Aorta (tissue), 5 donors: ENCODE data around the gene ZBTB25. TPM values are rescaled to one million over a fixed set of nuclear protein-coding genes. Genes with fewer than 3 reads are reported as not detected.

Experiments used
- ATAC-seq: fragments of 200-7000 bp; cut with Tn5 transposase; one replicate; pipeline ENCODE4 v1.9.1; 2022; ENCODE audit warnings: moderate library complexity; ENCODE audit not compliant: low FRiP score
- DNase-seq, 2 donors: peaks; one replicate each; pipeline ENCODE4 v3.0.0-alpha.2; 2020
- H3K27ac ChIP-seq, 2 donors: one replicate each; pipeline ENCODE4 v1.5.1; 2013; ENCODE audit warnings: low read length in 2 of 2, mild to moderate bottlenecking in 2 of 2, moderate library complexity in 2 of 2, control low read depth in 1 of 2, inconsistent platforms in 1 of 2, low read depth in 1 of 2
- H3K27me3 ChIP-seq, 2 donors: one replicate each; pipeline ENCODE4 v1.6.1; 2013; ENCODE audit warnings: control low read depth in 1 of 2, low read length in 1 of 2, mild to moderate bottlenecking in 1 of 2, moderate library complexity in 1 of 2; ENCODE audit not compliant: insufficient read depth in 2 of 2, control insufficient read depth in 1 of 2
- H3K36me3 ChIP-seq, 2 donors: one replicate each; pipeline ENCODE4 v1.6.1; 2013; ENCODE audit warnings: control low read depth in 1 of 2, low read length in 1 of 2, mild to moderate bottlenecking in 1 of 2; ENCODE audit not compliant: insufficient read depth in 2 of 2, control insufficient read depth in 1 of 2
- H3K4me1 ChIP-seq, 2 donors: one replicate each; pipeline ENCODE4 v1.6.1; 2013; ENCODE audit warnings: low read length in 2 of 2, control low read depth in 1 of 2, mild to moderate bottlenecking in 1 of 2, moderate library complexity in 1 of 2; ENCODE audit not compliant: insufficient read depth in 2 of 2, control insufficient read depth in 1 of 2
- H3K4me3 ChIP-seq, 2 donors: one replicate each; pipeline ENCODE4 v1.5.1; 2013; ENCODE audit warnings: low read length in 2 of 2, control low read depth in 1 of 2, mild to moderate bottlenecking in 1 of 2
- H3K9me3 ChIP-seq: one replicate; pipeline ENCODE4 v1.6.1; 2013; ENCODE audit warnings: mild to moderate bottlenecking, low read length; ENCODE audit not compliant: control insufficient read depth
- WGBS, 2 donors: extraction: QIAGEN DNeasy Blood & Tissue Kit; methylation state at CpG; one replicate each; pipeline ENCODE4 v1.1.7; 2013; 5-methylcytosine and 5-hydroxymethylcytosine counted together
- intact Hi-C, 2 donors: fragments of 100-400 bp; cut with DNase I; formaldehyde crosslinking; loops; one replicate each; pipeline versions ENCODE4 v1.14.2 to v1.15.0; 2022
- polyA plus RNA-seq, 2 donors: library from polyadenylated mRNA; stranded (reverse); fragments of 200-250 nt; gene quantifications; one replicate each; pipeline ENCODE4 v1.2.3, GENCODE V29; 2013
- total RNA-seq, 2 donors: library from RNA; stranded (reverse); fragmentation: NEBNext Ultra II Directional; extraction: Animal tissue kit (Norgen Biotek cat#: 25700); gene quantifications; one replicate each; pipeline ENCODE4 v1.2.1, GENCODE V29; 2021
- donor health status: healthy with polysubstance abuse.
- donor health status: Bipolar disorder and iron deficiency.
- donor health status: DM: no; HTN: no; CAD: no.
- donor health status: DM: no; HTN: no; CAD: no.
- donor health status: DM: yes; HTN: yes; CAD: no.

The ZBTB25 gene
- total and polyA plus RNA-seq, 4 donors = 0.38 to 25.4 (median 12.2) TPM

DNA sequence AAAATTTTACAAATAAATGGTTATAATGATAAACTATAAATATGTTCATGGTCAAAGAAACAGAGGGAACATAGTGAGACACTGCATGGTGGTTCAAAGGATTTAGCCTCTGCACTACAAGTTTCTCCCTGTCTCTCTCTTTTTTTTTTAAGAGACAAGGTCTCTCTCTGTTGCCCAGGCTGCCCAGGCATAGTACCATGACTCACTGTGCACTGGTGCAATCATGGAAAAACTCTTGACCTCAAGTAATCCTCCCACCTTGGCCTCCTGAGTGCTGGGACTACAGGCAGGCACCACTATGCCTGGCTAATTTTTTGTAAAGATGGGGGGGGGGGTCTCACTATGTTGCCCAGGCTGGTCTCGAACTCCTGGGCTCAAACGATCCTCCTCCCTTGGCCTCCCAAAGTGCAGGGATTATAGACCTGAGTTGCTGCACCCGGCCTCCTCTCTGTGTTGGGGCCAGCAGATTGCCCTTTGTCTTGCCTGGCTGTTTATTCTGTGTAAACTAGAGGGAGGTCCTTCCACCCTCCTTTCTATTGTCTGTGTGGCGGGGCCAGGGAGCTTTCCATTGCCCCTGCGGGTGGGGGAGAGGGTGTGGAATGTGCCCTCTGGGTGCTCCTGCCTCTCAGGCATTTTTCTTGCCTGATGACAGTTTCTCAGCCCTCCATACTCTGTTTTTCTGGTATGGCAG lies 93.4 kb downstream of the ZBTB25 start:
- intact Hi-C loops = no loop called here
- Histone ChIP-seq H3K27me3 (no peaks in the 10 kb centered on the region), H3K27ac (peak overlapping the region in 1 of 2 donors; percentile 76), H3K9me3 (no peaks in the 10 kb centered on the region), H3K4me3 (no peak overlapping the region), H3K4me1 (no peaks in the 10 kb centered on the region), H3K36me3 (no peaks in the 10 kb centered on the region)
- DNase-seq = no peak
- 90 to 92% methylated on average over 5 of the region's 5 CpGs for WGBS, 2 donors
- no peak for ATAC-seq

DNA sequence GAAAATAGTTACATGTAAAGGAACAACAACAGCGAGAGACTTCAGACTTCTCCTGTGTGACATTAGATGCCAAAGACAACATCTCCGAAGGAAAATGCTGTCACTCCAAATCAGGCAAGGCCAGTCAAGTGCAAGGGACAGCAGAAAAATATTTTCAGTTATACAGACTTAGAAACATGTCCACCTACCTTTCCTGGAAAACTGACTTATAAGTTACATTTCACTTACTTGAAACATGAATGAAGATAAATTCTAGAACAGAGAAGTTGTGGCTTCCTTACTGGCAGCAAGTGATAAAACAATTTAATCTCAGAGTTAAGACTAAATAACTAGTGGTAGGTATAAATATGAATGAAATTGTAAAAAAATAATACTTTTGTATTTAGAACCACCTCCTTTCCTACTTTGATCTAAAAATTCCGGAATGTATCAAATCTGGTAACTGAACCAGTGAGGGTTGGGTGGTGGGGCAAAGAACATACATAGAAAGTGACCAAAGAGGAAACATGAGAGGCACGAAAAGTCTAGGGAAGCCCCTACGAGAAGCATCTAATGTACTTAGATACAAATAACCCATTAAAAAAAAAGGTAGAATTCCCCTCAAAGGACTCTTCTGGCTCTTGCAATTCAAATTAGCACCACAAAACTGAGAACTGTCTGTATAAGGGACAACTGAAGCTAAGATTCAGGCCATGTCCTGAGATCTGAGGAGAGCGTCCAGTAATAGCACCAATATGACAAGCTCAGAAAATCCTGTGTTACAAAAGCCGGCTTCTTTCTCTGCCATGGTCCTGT lies 94.3 kb downstream of the ZBTB25 start:
- DNase-seq (no peak), ATAC-seq (no peak)
- Histone ChIP-seq H3K27ac (peak overlapping the region; percentile 63 to 64), H3K27me3 (no peaks in the 10 kb centered on the region), H3K4me1 (no peaks in the 10 kb centered on the region), H3K4me3 (peak overlapping the region in 1 of 2 donors; percentile 19), H3K36me3 (no peaks in the 10 kb centered on the region), H3K9me3 (no peaks in the 10 kb centered on the region)
- 35 to 43% methylated on average over 7 of the region's 7 CpGs for WGBS, 2 donors
- intact Hi-C loops = no loop called here

DNA sequence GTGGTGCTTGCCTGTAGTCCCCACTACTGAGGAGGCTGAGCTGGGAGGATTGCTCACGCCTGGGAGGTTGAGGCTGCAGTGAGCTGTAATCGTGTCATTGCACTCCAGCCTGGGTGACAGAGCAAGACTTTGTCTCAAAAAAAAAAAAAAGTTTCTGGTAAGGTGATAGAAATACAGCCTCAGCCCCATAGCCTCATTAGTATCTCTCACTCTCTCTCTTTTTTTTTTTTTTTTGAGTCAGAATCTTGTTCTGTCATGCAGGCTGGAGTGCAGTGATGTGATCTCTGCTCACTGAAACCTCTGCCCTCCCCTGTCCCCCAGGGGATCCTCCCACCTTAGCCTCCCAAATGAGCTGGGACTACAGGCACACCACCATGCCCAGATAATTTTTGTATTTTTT lies 96.3 kb downstream of the ZBTB25 start:
- intact Hi-C loops = no loop called here
- H3K4me1 ChIP-seq = no peaks in the 10 kb centered on the region
- WGBS, 2 donors = 95 to 100% methylated on average over 2 of the region's 2 CpGs
- H3K36me3 ChIP-seq = peaks cover 0 to 2% of the 10 kb centered on the region in 2 donors
- H3K27ac ChIP-seq = no peak overlapping the region
- DNase-seq (no peak), ATAC-seq (no peak)
- H3K4me3 ChIP-seq = no peak overlapping the region
- H3K9me3 ChIP-seq = no peaks in the 10 kb centered on the region
- no peaks in the 10 kb centered on the region for H3K27me3 ChIP-seq

DNA sequence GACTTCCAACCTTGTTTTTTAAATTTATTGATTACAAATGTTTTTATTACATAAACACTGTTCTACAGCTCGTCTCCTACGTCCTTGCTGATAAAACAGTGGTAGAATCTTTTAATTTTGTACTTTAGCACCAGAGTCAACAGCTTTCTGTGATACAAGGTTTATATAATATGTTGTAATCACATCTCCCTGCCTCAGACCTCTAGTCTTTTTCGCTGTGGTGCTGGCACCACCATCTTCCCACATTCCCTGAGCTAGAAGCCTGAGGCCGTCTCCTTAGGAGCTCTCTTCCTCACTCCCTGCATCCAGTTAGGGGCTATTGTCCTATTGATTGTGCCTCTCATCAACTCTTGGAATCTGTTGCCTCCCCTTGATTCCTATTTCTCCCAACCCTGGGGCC lies 98.3 kb downstream of the ZBTB25 start:
- peaks cover 0 to 2% of the 10 kb centered on the region in 2 donors for H3K36me3 ChIP-seq
- H3K4me3 ChIP-seq = no peak overlapping the region
- H3K4me1 ChIP-seq = no peaks in the 10 kb centered on the region
- no peak for ATAC-seq
- no peaks in the 10 kb centered on the region for H3K27me3 ChIP-seq
- DNase-seq = no peak
- no peak overlapping the region for H3K27ac ChIP-seq
- no peaks in the 10 kb centered on the region for H3K9me3 ChIP-seq
- intact Hi-C loops = no loop called here
- WGBS, 2 donors = 94 to 96% methylated on average over 4 of the region's 4 CpGs

DNA sequence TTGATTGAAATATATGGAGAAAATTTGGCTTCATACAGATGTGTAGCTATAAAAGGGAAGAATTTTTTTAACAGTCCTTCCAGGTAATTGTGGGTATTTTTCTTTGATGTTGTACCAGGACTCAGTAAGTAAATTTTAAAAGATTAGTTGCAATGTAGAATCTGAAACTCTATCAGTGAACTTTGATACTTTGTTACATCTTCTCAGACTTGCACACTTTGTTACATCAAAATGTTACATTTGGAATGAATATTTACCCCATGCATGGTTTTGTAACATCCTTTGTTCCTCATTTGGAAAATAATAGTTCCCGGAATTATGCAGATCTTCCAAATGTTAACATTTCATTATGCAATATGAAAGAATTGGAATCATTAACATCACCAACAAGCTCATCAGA lies 101.7 kb downstream of the ZBTB25 start:
- Histone ChIP-seq H3K27me3 (no peaks in the 10 kb centered on the region), H3K4me3 (no peak overlapping the region), H3K27ac (no peak overlapping the region), H3K36me3 (peaks cover 0 to 2% of the 10 kb centered on the region in 2 donors), H3K4me1 (no peaks in the 10 kb centered on the region), H3K9me3 (no peaks in the 10 kb centered on the region)
- 93 to 100% methylated on average over 1 of the region's 1 CpG for WGBS, 2 donors
- intact Hi-C loops = no loop called here
- ATAC-seq = no peak
- no peak for DNase-seq

DNA sequence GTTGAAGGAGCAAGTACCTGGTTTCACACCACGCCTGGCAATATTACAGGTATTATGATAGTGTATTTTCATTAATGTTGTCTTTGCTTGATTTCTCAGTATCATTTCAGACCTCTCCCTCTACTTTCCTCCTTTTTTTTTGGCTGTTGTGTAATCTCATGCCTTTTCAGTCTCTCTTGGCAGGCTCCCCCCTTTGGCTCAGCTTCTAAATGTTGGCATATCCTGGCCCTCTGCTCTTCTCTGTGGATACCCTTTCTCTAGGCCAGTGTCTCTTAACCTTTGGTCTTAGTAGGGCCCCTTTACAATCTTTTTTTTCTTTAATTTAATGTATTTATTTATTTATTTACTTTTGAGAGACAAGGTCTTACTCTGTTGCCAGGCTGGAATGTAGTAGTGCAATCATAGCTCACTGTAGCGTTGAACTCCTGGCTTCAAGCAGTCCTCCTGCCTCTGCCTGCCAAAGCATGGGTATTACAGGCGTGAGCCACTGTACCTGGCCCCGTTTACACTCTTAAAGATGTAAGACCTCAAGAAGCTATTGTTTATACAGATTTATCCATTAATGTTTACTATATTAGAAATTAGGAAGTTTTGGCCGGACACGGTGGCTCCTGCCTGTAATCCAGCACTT lies 102.7 kb downstream of the ZBTB25 start:
- Histone ChIP-seq H3K4me3 (no peak overlapping the region), H3K27ac (no peak overlapping the region), H3K4me1 (no peaks in the 10 kb centered on the region), H3K27me3 (no peaks in the 10 kb centered on the region), H3K36me3 (peaks cover 0 to 2% of the 10 kb centered on the region in 2 donors), H3K9me3 (no peaks in the 10 kb centered on the region)
- intact Hi-C loops = no loop called here
- no peak for ATAC-seq
- 52 to 53% methylated on average over 6 of the region's 6 CpGs for WGBS, 2 donors
- no peak for DNase-seq

Other genes with a start within 250 kb of the ZBTB25 start
- under 1 TPM; 0.10 to 0.27 TPM for gene ESR2, start 209.5 kb downstream of the ZBTB25 start, total RNA-seq
- gene ESR2, start 209.5 kb downstream of the ZBTB25 start, polyA plus RNA-seq = not detected
- gene MTHFD1, start 115.5 kb downstream of the ZBTB25 start, total RNA-seq = 10 to 100 TPM; 39.4 to 44.6 TPM
- 10 to 100 TPM; 12.0 to 28.9 TPM for gene MTHFD1, start 115.5 kb downstream of the ZBTB25 start, polyA plus RNA-seq
- 1 to 10 TPM; 2.8 to 2.9 TPM for gene AKAP5, start 38.3 kb downstream of the ZBTB25 start, total RNA-seq
- gene AKAP5, start 38.3 kb downstream of the ZBTB25 start, polyA plus RNA-seq = 1 to 10 TPM; 1.1 to 1.4 TPM
- 10 to 100 TPM; 33.8 to 63.8 TPM for gene ZBTB1, start 932 bp upstream of the ZBTB25 start, total RNA-seq
- gene ZBTB1, start 932 bp upstream of the ZBTB25 start, polyA plus RNA-seq = 10 to 100 TPM; 14.0 to 20.9 TPM
- gene HSPA2, start 36.9 kb upstream of the ZBTB25 start, total RNA-seq = 10 to 100 TPM; 28.9 to 41.4 TPM
- 10 to 100 TPM in 1 of 2 donors, 1 to 10 TPM in 1; 6.6 to 17.0 TPM for gene HSPA2, start 36.9 kb upstream of the ZBTB25 start, polyA plus RNA-seq
- 1 to 10 TPM in 1 of 2 donors, under 1 TPM in 1; 0.42 to 1.0 TPM for gene PPP1R36, start 46.1 kb upstream of the ZBTB25 start, total RNA-seq
- gene PPP1R36, start 46.1 kb upstream of the ZBTB25 start, polyA plus RNA-seq = 1 to 10 TPM; 1.4 to 1.9 TPM
- gene PLEKHG3, start 200.6 kb upstream of the ZBTB25 start, total RNA-seq = 10 to 100 TPM; 46.5 to 82.9 TPM
- 10 to 100 TPM; 10.9 to 49.8 TPM for gene PLEKHG3, start 200.6 kb upstream of the ZBTB25 start, polyA plus RNA-seq